ENCODE results near the gene NFATC3.

DNA sequence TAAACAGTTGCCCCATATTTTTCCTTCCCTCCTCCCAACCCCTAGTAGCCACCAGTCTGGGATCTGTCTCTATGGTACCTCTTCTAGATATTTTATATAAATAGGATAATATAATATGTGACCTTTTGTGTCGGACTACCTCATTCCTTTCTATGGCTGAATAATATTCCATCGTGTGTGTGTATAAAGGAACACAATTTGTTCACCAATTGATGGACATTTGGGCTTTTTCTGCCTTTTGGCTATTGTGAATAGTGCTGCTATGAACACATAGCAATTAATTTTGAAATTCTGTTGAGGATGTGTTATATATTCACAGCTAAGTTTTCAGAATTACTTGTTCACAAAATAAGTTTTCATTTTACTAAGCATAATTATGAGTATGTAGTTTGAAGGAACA, 2.5 kb downstream of the NFATC3 start:
- TF ChIP-seq, protein P1, sequence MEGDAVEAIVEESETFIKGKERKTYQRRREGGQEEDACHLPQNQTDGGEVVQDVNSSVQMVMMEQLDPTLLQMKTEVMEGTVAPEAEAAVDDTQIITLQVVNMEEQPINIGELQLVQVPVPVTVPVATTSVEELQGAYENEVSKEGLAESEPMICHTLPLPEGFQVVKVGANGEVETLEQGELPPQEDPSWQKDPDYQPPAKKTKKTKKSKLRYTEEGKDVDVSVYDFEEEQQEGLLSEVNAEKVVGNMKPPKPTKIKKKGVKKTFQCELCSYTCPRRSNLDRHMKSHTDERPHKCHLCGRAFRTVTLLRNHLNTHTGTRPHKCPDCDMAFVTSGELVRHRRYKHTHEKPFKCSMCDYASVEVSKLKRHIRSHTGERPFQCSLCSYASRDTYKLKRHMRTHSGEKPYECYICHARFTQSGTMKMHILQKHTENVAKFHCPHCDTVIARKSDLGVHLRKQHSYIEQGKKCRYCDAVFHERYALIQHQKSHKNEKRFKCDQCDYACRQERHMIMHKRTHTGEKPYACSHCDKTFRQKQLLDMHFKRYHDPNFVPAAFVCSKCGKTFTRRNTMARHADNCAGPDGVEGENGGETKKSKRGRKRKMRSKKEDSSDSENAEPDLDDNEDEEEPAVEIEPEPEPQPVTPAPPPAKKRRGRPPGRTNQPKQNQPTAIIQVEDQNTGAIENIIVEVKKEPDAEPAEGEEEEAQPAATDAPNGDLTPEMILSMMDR (IDR thresholded peaks at IDR 0.05; ENCODE audit: insufficient read depth, low read length) = no peak
- no peak for TF ChIP-seq POLR2AphosphoS5 (IDR thresholded peaks at IDR 0.05; ENCODE audit: low read depth)

All from HL-60 (cell line).